ENCODE data around the gene MLLT6. TPM values are rescaled to one million over a fixed set of nuclear protein-coding genes. Genes with fewer than 3 reads are reported as not detected.

Gene MLLT6
- total and polyA plus RNA-seq, 2 of the 13 experiments (the other 11 are each of a cell fraction or from before 2014, with no cell fraction given), result 50.7 to 69.5 TPM

GRCh38 chr17:38761612-38762011 lies 56.5 kb downstream of the MLLT6 start (continued):
- TF ChIP-seq SNAPC2 (CRISPR knock-in tag; IDR thresholded peaks at IDR 0.05) (no peak), CEBPB (IDR thresholded peaks at IDR 0.05; ENCODE audit: borderline replicate concordance, low read depth, low read length) (no peak), FOSL2 (CRISPR knock-in tag; IDR thresholded peaks at IDR 0.05) (no peak), ZNF850 (CRISPR knock-in tag; conservative IDR thresholded peaks at IDR 0.05) (no peak), CHD2 (IDR thresholded peaks at IDR 0.05; ENCODE audit: low read depth, low read length) (no peak), HNF4G (IDR thresholded peaks at IDR 0.05; ENCODE audit: borderline replicate concordance, low read depth, low read length) (peak; percentile 60; the same call in 1 of the 2 replicates), HNF4G (CRISPR knock-in tag; IDR thresholded peaks at IDR 0.05; ENCODE audit: borderline replicate concordance, low read depth) (no peak), TGIF2 (CRISPR knock-in tag; IDR thresholded peaks at IDR 0.05) (peak; percentile 33; the same call in 1 of the 2 replicates), ZNF253 (CRISPR knock-in tag; IDR thresholded peaks at IDR 0.05; ENCODE audit: borderline replicate concordance) (no peak), HOXA5 (CRISPR knock-in tag; IDR thresholded peaks at IDR 0.05) (no peak), ZFYVE20 (CRISPR knock-in tag; IDR thresholded peaks at IDR 0.05; ENCODE audit: borderline replicate concordance, low read depth) (no peak), HIVEP1 (CRISPR knock-in tag; IDR thresholded peaks at IDR 0.05) (no peak), PHF8 (CRISPR knock-in tag; IDR thresholded peaks at IDR 0.05) (0 out of 2 replicates have a peak, but pooled peaks have one; percentile 2), MAFG (CRISPR knock-in tag; IDR thresholded peaks at IDR 0.05) (no peak), FOXM1 (CRISPR knock-in tag; IDR thresholded peaks at IDR 0.05) (no peak), SRSF1 (optimal IDR thresholded peaks at IDR 0.05; ENCODE audit: low read depth, low read length) (no peak), HMGXB4 (CRISPR knock-in tag; IDR thresholded peaks at IDR 0.05; ENCODE audit: borderline replicate concordance in 1 of 2, low read depth in 1 of 2) (0 out of 4 replicates have a peak, but pooled peaks of 1 of the 2 experiments have one; percentile 31), SP5 (CRISPR knock-in tag; IDR thresholded peaks at IDR 0.05; ENCODE audit: borderline replicate concordance, low read depth) (no peak), SKIL (CRISPR knock-in tag; IDR thresholded peaks at IDR 0.05; ENCODE audit: borderline replicate concordance) (no peak), NCOR1 (IDR thresholded peaks at IDR 0.05; ENCODE audit: borderline replicate concordance, low read length) (0 out of 2 replicates have a peak, but pooled peaks have one; percentile 35), SMC3 (IDR thresholded peaks at IDR 0.05; ENCODE audit: low read length) (peak; percentile 23; the same call in 1 of the 2 replicates), ZFP90 (CRISPR knock-in tag; IDR thresholded peaks at IDR 0.05; ENCODE audit: borderline replicate concordance) (no peak), CREB1 (IDR thresholded peaks at IDR 0.05) (no peak), CREB1 (CRISPR knock-in tag; IDR thresholded peaks at IDR 0.05) (no peak), ZNF574 (CRISPR knock-in tag; IDR thresholded peaks at IDR 0.05) (no peak), FOXA1 (IDR thresholded peaks at IDR 0.05) (no peak), FOXA1 (CRISPR knock-in tag; IDR thresholded peaks at IDR 0.05) (no peak)

All from HepG2 (cell line).